K562 (cell line): ENCODE results near the gene FAM118B. TPM values are rescaled to one million over a fixed set of nuclear protein-coding genes. Genes with fewer than 3 reads are reported as not detected.

Experiments
- CBX3 ChIP-seq, 2 experiments: IDR thresholded peaks; 1 replicate in 1 of 2; 2 replicates in 1 of 2; pipeline ENCODE4 v1.6.1; 2012; ENCODE audit warnings: inconsistent platforms in 2 of 2, low read length in 2 of 2, borderline replicate concordance in 1 of 2, control low read depth in 1 of 2
- ELF1 ChIP-seq: fragments of 200-800 bp; sonication (Bioruptor generic); IDR thresholded peaks from 2 replicates; pipeline ENCODE4 v1.6.1; 2016; ENCODE audit warnings: missing genetic modification characterization, missing compliant biosample characterization
- FOXJ3 ChIP-seq: sonication (generic); formaldehyde crosslinking; IDR thresholded peaks from 2 replicates; pipeline ENCODE4 v1.4.0; 2020; ENCODE audit warnings: mild to moderate bottlenecking, missing genetic modification reagents
- GATAD2B ChIP-seq: fragments of 450-650 bp; IDR thresholded peaks from 2 replicates; pipeline ENCODE4 v1.6.1; 2017; ENCODE audit warnings: mild to moderate bottlenecking, borderline replicate concordance
- HDAC8 ChIP-seq: fragments of 450-650 bp; IDR thresholded peaks from 2 replicates; pipeline ENCODE4 v1.6.1; 2016; ENCODE audit warnings: mild to moderate bottlenecking, missing genetic modification characterization, moderate library complexity, missing compliant biosample characterization
- HMG20B ChIP-seq: fragments of 250-450 bp; sonication (Bioruptor Pico); IDR thresholded peaks from 2 replicates; pipeline ENCODE4 v1.5.0; 2021; ENCODE audit warnings: mild to moderate bottlenecking
- HSF4 ChIP-seq: fragments of 250-450 bp; sonication (Bioruptor Pico); IDR thresholded peaks from 2 replicates; pipeline ENCODE4 v2.1.2; 2022; ENCODE audit warnings: mild to moderate bottlenecking, moderate library complexity, borderline replicate concordance
- KDM4B ChIP-seq, 2 experiments: fragments of 450-650 bp in 1 of 2; sonication (generic) in 1 of 2; IDR thresholded peaks; 2 replicates each; pipeline ENCODE4 v1.6.1; 2016 to 2017; ENCODE audit warnings: borderline replicate concordance in 2 of 2, antibody characterized with exemption in 1 of 2, low read depth in 1 of 2, mild to moderate bottlenecking in 1 of 2
- KLF10 ChIP-seq: fragments of 250-450 bp; sonication (Bioruptor Pico); IDR thresholded peaks from 2 replicates; pipeline ENCODE4 v1.6.1; 2021; ENCODE audit warnings: matching md5 sums
- L3MBTL2 ChIP-seq: fragments of 450-650 bp; IDR thresholded peaks from 2 replicates; pipeline ENCODE4 v1.6.1; 2016; ENCODE audit warnings: mild to moderate bottlenecking, moderate library complexity
- MAFG ChIP-seq: fragments of 450-650 bp; conservative IDR thresholded peaks from 2 replicates; pipeline ENCODE4 v1.6.1; 2016; ENCODE audit warnings: missing genetic modification characterization, missing compliant biosample characterization
- NONO ChIP-seq, 2 experiments: fragments of 200-400 bp in 1 of 2; fragments of 450-650 bp in 1 of 2; formaldehyde crosslinking in 1 of 2; IDR thresholded peaks; 2 replicates each; pipeline ENCODE4 v1.6.1; 2017; ENCODE audit warnings: low read depth in 2 of 2, mild to moderate bottlenecking in 2 of 2, moderate library complexity in 2 of 2, low read length in 1 of 2
- POLR2G ChIP-seq: fragments of 200-400 bp; formaldehyde crosslinking; IDR thresholded peaks from 2 replicates; pipeline ENCODE4 v1.6.1; 2017; ENCODE audit warnings: low read depth, mild to moderate bottlenecking, antibody characterized with exemption, low read length, moderate library complexity
- SRF ChIP-seq, 2 experiments: fragments of 250-450, 450-650 bp in 1 of 2; sonication (Bioruptor Pico) in 1 of 2; sonication (generic) in 1 of 2; formaldehyde crosslinking; IDR thresholded peaks; 2 replicates each; pipeline versions ENCODE4 v1.5.0 to v1.5.1; 2020 to 2022; ENCODE audit warnings: mild to moderate bottlenecking in 1 of 2, missing genetic modification reagents in 1 of 2
- ZNF444 ChIP-seq: fragments of 250-450 bp; sonication (Bioruptor Pico); IDR thresholded peaks from 2 replicates; pipeline ENCODE4 v1.4.0; 2020; ENCODE audit warnings: mild to moderate bottlenecking, moderate library complexity
- ZZZ3 ChIP-seq: fragments of 450-650 bp; IDR thresholded peaks from 2 replicates; pipeline ENCODE4 v1.6.1; 2016; ENCODE audit warnings: antibody characterized with exemption, mild to moderate bottlenecking, moderate library complexity
- polyA plus RNA-seq, 8 experiments: library from polyadenylated mRNA; depleted of rRNA in 4 of 8; stranded (reverse) in 5 of 8; unstranded in 3 of 8; fragments of >200 nt; fragmentation: Nextera tagmentation in 2 of 8; fragmentation: Illumina TruSeq in 1 of 8; extraction: Ambion mirVana in 2 of 8; extraction: Trizol in 1 of 8; gene quantifications; 2 replicates each; pipeline versions ENCODE4 v1.2.1 to v1.2.3, GENCODE V29; 2011 to 2014; ENCODE audit warnings: inconsistent platforms in 1 of 8, missing spikeins in 1 of 8
- total RNA-seq, 7 experiments: library from RNA; depleted of rRNA in 6 of 7; stranded (reverse); fragments of >200 nt in 6 of 7; fragmentation: Illumina TruSeq in 2 of 7; extraction: Trizol in 2 of 7; gene quantifications; 2 replicates each; pipeline versions ENCODE4 v1.2.1 to v1.2.3, GENCODE V29; 2011 to 2021; ENCODE audit warnings: low replicate concordance in 1 of 7
- TF ChIP-seq, protein P1 (sequence below): sonication (generic); formaldehyde crosslinking; IDR thresholded peaks from 2 replicates; pipeline ENCODE4 v1.8.0; 2022; ENCODE audit warnings: missing genetic modification reagents, mild to moderate bottlenecking, borderline replicate concordance
- TF ChIP-seq, protein P2 (sequence below): fragments of 250-450 bp; sonication (Bioruptor Pico); IDR thresholded peaks from 2 replicates; pipeline ENCODE4 v1.4.0; 2020; ENCODE audit warnings: mild to moderate bottlenecking, moderate library complexity
- TF ChIP-seq, protein P3 (sequence below): fragments of 250-450 bp; sonication (Bioruptor Pico); IDR thresholded peaks from 2 replicates; pipeline ENCODE4 v1.5.0; 2022; ENCODE audit warnings: mild to moderate bottlenecking

FAM118B gene
- total and polyA plus RNA-seq, 9 of the 15 experiments (the other 6 are each of a cell fraction or from before 2014, with no cell fraction given) = 12.0 to 49.0 (median 22.1) TPM

DNA sequence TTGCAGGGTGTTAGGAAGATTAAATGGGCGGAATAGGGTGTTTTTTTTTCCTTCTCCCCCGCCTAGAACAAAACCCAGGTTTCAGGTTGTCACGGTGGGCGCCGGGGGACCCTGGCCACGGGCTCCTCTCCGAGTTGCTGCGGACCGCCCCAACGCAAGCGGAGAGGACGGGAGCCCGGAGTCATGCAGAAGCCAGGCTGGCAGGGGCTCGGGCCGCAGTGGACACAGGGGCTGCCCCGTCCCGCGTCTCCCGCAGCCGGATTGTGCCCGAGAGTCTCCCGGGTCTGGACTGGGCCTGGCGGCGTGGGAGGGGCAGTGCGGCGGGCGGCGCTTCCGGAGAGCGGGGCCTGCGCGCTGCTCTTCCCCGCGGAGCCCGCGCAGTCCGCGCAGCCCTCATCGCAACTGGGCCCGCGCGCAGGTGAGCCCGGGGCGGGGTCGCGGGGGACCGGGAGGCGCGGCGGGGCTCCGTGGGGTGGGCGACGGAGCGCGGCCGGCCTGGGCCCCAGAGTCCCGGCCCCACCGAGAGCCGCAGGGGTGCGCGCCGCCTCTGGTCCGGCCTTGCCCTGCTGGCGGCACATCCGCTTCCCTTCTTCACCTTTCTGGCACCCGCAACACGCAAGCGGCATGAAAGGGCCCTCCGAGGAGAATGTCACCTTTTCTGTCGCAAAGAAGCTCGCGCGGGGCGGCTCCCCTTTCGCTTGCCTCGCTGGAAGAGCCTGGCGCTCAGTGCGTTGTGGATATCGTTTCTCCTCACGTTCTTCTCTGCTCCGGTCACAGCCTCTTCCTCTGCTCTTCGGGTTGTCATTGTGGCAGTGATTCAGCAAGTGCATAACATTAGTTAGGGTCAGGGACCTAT lies 71.4 kb downstream of the FAM118B start, which contains the start of gene TIRAP (continued):
- TF ChIP-seq, protein P1, sequence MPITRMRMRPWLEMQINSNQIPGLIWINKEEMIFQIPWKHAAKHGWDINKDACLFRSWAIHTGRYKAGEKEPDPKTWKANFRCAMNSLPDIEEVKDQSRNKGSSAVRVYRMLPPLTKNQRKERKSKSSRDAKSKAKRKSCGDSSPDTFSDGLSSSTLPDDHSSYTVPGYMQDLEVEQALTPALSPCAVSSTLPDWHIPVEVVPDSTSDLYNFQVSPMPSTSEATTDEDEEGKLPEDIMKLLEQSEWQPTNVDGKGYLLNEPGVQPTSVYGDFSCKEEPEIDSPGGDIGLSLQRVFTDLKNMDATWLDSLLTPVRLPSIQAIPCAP = no peak
- TF ChIP-seq CBX3 (IDR thresholded peaks at IDR 0.05; ENCODE audit: borderline replicate concordance in 1 of 2, low read length in 2 of 2) (0 out of 3 replicates have a peak, but pooled peaks of 1 of the 2 experiments have one; percentile 16), ELF1 (tag) (peak; percentile 60; the same call in 1 of the 2 replicates), NONO (IDR thresholded peaks at IDR 0.05; ENCODE audit: low read depth in 2 of 2, low read length in 1 of 2) (peak; percentile 56 to 66; a peak in 1 of 4 replicates), KLF10 (CRISPR knock-in tag) (no peak), FOXJ3 (CRISPR knock-in tag) (no peak), GATAD2B (peak; percentile 68), KDM4B (IDR thresholded peaks at IDR 0.05; ENCODE audit: borderline replicate concordance in 2 of 2, low read depth in 1 of 2) (no peak), HMG20B (CRISPR knock-in tag) (no peak), ZNF444 (CRISPR knock-in tag) (no peak), HSF4 (CRISPR knock-in tag) (no peak), ZZZ3 (no peak), MAFG (peak; percentile 47), HDAC8 (tag) (no peak), SRF (CRISPR knock-in tag; IDR thresholded peaks at IDR 0.05) (no peak), POLR2G (peak; percentile 91), L3MBTL2 (peak; percentile 25; the same call in 1 of the 2 replicates)
- TF ChIP-seq, protein P2, sequence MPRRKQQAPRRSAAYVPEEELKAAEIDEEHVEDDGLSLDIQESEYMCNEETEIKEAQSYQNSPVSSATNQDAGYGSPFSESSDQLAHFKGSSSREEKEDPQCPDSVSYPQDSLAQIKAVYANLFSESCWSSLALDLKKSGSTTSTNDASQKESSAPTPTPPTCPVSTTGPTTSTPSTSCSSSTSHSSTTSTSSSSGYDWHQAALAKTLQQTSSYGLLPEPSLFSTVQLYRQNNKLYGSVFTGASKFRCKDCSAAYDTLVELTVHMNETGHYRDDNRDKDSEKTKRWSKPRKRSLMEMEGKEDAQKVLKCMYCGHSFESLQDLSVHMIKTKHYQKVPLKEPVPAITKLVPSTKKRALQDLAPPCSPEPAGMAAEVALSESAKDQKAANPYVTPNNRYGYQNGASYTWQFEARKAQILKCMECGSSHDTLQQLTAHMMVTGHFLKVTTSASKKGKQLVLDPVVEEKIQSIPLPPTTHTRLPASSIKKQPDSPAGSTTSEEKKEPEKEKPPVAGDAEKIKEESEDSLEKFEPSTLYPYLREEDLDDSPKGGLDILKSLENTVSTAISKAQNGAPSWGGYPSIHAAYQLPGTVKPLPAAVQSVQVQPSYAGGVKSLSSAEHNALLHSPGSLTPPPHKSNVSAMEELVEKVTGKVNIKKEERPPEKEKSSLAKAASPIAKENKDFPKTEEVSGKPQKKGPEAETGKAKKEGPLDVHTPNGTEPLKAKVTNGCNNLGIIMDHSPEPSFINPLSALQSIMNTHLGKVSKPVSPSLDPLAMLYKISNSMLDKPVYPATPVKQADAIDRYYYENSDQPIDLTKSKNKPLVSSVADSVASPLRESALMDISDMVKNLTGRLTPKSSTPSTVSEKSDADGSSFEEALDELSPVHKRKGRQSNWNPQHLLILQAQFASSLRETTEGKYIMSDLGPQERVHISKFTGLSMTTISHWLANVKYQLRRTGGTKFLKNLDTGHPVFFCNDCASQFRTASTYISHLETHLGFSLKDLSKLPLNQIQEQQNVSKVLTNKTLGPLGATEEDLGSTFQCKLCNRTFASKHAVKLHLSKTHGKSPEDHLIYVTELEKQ = no peak
- TF ChIP-seq, protein P3, sequence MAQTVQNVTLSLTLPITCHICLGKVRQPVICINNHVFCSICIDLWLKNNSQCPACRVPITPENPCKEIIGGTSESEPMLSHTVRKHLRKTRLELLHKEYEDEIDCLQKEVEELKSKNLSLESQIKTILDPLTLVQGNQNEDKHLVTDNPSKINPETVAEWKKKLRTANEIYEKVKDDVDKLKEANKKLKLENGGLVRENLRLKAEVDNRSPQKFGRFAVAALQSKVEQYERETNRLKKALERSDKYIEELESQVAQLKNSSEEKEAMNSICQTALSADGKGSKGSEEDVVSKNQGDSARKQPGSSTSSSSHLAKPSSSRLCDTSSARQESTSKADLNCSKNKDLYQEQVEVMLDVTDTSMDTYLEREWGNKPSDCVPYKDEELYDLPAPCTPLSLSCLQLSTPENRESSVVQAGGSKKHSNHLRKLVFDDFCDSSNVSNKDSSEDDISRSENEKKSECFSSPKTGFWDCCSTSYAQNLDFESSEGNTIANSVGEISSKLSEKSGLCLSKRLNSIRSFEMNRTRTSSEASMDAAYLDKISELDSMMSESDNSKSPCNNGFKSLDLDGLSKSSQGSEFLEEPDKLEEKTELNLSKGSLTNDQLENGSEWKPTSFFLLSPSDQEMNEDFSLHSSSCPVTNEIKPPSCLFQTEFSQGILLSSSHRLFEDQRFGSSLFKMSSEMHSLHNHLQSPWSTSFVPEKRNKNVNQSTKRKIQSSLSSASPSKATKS (CRISPR knock-in tag) = no peak
